COLO668 (cell line): ENCODE data around the gene CNNM3.
"Not testable (repeated sequence)": the region's sequence is repeated elsewhere in the genome, so short reads cannot be mapped to it uniquely, and the experiment has no call there.

Source experiments
- DNase-seq: peaks from one replicate; lab custom pipeline; 2025; ENCODE audit not compliant: unreplicated experiment; lab: John Stamatoyannopoulos, UW

The CNNM3 gene

DNA sequence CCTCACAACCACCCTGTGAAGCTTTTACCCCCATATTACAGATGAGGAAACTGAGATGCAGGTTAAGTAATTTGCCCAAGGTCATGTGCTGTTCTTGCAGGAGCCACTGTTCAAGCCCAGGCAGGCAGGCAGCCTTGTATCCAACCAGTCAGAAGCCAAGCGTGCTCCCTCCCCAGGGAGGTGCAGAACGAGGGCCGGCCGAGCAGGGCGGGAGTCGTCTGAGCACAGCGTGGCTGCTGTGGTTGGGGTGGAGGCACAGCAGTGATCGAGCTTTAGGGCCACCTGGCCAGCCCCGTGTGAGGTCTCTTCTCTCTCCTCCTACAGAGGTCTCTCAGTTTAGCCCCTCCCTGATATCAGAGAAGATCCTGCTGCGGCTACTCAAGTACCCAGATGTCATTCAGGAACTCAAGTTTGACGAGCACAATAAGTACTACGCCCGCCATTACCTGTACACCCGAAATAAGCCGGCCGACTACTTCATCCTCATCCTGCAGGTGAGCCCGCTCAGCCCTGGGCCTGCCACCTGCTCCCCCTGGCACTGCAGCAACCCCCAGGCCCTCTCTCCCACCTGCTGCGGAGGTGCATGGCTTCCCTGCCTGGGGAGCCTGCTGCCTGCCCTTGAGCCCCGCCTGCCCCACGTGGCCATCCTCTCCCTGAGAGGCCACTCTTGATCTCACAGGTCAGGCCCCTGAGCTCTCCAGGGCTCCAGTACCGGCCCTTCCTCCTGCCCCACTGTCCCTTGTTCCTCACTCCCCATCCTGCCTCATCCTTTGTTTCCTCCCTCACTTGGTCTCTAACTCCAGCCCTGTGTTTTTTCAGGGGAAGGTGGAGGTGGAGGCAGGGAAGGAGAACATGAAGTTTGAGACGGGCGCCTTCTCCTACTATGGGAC lies 17.1 kb upstream of the CNNM3 start:
- no peak for DNase-seq

- DNase-seq = no peak
These were observed 16.5 kb upstream of the CNNM3 start for GRCh38 chr2:96799623-96799935.

DNA sequence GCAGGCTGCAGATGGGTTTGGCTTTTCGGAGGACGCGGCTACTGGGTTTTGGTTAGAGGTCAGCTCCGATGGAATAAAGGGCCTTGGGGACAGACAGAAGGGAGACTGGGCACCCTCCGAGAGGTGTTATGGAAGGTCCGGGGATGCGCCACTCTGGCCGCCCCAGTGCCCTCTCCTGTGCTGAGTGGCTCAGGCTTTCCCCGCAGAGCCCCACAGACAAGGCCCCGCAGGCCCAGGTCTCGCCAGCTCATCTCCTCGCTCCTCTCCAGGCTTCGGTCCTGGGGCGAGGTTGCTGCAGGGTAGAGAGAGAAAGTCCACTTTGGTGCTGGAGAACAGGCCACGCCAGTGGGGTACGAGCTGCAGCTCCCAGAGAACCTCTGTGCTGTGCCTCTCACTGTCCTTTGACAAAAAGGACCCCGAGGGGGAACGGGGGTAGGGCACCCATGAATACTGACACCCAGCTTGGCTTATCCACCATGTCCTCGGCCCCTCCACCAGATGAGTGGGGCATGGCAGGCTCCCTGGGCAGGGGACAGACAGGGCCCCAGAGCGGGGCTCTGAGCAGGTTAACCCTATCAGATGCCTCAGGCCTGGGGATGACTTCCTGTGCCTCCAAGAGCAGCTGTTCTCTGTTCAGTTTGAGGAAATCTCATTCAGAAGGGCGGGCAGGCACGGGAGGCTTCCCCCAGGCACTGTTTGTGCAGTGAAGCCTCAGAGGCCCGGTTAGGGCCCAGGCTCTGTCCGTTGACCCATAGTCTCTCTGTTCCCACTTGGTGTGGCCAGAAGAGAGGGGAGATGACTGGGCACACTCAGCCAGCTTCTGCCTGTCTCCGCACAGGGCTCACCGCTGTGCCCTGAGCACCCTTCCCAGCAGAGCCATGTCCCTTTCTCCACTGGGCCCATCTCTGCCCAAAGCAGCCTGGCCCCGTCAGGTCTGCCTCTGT lies 15.7 kb upstream of the CNNM3 start:
- DNase-seq = no peak

DNA sequence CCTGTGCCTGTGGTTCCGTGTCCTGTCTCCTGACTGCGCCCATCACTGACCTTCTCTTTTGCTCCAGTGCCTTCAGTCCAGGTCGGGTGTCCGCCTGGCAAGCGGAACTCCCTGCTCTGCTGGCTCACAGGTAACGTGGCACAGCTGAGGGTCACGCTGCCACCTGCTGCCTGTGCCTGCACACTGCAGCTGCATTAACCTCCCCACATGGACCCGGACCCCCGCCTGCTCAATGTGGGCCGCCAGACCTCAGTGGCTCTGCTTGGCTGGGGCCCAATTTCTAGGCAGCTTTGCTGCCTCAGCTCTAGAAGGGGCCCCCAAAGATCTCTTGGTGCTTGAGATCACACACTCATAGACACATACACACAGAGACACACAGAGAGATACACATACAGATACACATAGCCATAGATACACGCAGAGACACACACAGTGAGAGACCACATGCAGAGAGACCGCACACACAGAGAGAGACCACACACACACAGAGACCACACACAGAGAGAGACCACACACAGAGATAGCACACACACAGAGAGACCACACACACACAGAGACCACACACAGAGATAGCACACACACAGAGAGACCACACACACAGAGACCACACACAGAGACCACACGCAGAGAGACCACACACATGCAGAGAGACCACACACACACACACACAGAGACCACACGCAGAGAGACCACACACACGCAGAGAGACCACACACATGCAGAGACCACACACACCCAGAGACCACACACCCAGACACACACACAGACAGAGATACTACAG lies 14.9 kb upstream of the CNNM3 start:
- peak; percentile 64 for DNase-seq

GRCh38 chr2:96801786-96802595 lies 14.1 kb upstream of the CNNM3 start:
- no peak for DNase-seq

GRCh38 chr2:96802721-96803120 lies 13.3 kb upstream of the CNNM3 start:
- no peak for DNase-seq

DNA sequence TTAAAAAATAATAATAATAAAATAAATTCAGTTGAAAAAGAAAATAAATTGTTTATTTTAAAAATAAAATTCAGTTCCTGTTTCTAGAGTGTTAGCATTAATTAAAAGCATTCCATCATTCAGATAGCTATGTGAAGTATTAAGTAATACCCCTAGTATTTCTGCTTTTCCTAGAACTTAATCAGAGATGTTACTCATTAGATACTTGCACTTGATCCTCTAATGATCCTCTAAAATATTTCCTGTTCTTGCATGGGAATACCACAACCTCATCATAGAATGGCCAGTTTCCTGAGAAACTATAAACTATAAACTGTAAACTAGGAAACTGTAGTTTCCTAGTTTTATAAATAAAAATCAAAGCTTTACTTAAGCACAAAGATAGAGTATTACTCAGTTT lies 11.1 kb upstream of the CNNM3 start:
- no peak for DNase-seq

DNA sequence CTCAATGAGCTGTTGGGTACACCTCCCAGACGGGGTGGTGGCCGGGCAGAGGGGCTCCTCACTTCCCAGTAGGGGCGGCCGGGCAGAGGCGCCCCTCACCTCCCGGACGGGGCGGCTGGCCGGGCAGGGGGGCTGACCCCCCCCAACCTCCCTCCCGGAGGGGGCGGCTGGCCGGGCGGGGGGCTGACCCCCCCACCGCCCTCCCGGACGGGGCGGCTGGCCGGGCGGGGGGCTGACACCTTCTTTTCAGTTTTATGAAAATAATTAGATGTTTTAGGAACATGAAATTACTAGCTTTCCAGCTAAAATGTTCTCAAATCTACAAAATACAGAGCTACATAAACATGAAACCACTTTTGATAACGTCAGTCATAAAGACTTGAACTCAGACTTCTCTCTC lies 10.1 kb upstream of the CNNM3 start:
- not testable (repeated sequence) for DNase-seq

GRCh38 chr2:96806468-96807126 lies 9.5 kb upstream of the CNNM3 start:
- DNase-seq = no peak

DNA sequence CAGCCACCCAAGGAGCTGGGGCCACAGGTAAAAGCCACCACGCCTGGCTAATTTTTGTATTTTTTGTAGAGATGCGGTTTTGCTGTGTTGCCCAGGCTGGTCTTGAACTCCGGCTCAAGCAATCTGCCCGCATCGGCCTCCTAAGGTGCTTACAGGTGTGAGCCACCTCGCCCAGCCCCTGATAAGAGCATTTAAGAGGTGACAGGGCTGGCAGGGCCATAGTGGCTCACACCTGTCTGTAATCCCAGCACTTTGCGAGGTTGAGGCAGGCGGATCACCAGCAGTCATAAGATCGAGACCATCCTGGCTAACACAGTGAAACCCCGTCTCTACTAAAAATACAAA lies 9.0 kb upstream of the CNNM3 start:
- DNase-seq = no peak

DNA sequence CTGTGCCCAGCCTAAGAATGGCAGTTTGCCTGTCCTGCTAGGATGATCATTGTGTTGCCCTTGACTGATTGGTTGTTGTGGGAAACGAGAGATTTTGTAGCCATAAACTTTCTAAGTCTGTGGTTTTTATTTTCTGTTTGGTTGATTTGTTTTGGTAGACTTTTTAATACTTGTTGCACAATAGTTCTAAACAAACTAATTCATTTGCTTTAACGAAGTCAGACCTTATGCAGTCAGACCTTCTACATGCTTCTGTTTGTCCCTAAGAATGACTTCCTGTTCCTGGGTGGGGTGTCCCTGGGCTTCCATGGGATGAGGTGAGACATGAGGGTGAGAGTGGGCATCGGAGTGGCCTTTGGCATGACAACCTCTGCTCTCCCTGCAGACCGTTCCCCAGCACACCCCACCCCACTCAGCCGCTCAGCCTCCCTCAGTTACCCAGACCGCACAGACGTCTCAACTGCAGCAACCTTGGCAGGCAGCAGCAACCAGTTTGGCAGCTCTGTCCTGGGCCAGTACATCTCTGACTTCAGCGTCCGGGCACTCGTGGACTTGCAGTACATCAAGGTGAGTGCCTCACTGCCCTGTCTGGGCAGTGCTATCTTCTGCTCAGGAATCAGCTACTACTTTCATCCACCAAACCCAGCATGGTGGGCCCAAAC lies 7.8 kb upstream of the CNNM3 start:
- DNase-seq = no peak

- no peak for DNase-seq
These were observed 6.7 kb upstream of the CNNM3 start for GRCh38 chr2:96809216-96809882.

DNA sequence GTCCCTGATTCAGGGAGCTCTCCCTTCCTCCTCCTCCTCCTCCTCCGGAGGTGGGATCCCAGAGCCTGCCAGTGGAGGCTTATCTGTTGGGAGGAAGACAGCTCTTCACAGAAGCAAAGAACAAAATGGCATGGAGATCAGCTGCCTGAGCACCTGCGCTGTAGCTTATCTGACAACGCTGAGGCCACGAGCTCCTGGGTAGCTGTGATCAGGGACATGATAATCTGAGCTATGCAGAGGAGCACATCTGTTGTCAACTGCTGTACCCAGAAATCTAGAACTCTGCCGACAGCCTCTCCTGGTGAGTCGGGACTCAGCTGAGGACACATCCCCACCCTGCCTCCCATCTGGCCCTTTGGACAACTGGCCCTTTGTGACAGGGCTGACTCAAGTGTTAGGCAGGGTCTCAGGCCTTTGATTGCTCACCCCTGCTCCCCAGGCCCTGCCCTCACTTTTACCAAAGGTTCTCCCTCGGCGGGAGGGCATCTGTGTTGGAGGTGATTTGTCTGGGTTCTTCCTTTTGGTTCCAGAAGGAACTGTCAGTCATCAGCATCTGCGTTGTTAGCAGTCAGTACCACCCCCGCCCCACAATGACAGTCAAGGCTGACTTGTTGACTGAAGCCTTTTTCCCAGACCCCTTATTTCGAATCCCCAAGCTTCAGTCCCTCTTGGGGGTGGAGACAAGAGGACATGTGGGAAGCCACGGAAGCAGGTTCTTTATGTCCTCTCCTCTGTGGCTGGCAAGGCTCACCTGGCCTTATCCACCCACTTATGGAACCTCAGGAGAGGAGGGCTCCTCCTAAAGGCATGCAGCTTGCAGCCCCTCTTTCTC lies 5.9 kb upstream of the CNNM3 start:
- DNase-seq = no peak

- DNase-seq = no peak
These were observed 5.3 kb upstream of the CNNM3 start for GRCh38 chr2:96810783-96811192.

DNA sequence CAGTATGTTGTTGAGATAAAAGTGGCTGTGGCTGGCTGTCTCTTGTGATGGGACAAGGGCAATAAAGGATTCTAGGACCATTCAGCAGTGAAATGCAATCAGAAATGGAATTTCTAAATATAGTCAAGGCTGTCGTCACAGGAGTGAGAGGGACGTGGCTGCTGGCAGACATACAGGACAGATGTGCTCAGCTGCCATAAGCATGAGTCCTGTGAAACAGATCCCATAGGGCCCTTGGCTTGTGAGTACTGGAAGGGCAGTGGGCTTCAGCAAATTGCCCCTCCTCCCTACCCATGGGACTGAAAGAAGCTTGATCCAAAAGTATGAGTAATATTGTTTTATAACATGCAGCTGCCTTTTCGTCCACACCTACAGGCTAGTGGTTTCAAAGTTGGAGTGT lies 4.2 kb upstream of the CNNM3 start:
- DNase-seq = no peak

DNA sequence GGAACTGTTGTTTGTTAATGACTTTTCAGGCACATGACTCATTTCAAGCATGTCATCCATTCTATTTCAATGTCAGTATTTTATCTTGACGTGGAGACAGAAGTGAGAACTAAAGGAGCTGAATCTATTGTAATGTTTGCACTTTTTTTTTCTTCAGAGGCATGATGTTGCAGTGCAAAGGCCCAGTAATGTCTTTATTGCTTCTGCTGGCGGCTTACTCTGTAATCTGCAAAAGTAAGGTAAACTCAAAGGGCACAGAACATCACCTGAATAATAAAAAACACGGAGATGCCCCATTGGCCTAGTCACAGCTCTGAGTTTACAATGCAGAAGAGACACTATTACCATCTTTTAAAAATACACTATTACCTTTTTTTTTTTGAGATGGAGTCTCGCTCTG lies 2.4 kb upstream of the CNNM3 start:
- no peak for DNase-seq

DNA sequence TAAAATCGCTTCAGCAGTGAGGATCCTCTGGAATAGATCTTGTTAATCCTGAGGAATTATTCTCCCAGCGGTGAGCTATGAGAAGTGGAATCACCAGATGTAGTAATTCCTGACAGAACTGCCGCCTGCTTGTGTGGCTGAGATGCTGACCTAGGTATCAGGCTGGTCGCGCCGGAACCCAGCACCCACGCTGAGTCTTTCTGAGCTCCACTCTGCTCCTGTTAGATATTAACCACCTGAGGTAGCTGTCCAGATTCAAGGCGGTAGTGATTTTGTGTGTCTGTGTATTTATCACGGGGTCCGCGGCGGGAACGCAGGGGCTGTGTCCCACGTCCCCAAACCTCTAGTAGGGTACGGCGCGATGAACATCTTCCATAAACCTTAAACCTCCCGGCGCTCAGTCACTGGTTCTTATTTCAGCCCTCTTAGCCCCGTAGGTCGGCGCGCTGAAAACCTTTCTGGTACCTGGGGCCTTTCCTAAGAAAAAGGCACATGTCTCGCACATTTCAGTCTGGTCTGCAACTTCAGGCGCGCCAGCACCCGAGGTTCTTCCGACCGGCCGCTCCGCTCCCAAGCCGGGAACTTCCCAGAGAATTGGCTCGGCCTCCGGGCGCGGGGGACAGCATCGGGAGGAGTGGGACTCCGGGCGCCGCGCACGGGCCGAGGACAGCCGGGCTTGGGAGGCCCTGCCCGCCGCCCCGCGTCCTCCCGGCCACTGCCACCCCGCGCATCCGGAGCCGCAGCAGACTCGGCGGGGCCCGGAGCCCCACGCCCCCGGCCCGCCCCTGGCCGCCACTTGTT lies 542 bp upstream of the CNNM3 start:
- DNase-seq = peak; percentile 27
